ENCODE results near the gene JMJD1C. TPM values are rescaled to one million over a fixed set of nuclear protein-coding genes. Genes with fewer than 3 reads are reported as not detected.

Gene JMJD1C
- total RNA-seq, 1 experiment from 2014 or later: 91.9 TPM

GRCh38 chr10:63474488-63474887, 8.7 kb upstream of the JMJD1C start:
- H3K4me1 Mint-ChIP-seq (ENCODE audit: insufficient read depth, unreplicated experiment): peaks cover 6% of the 10 kb centered on the region
- BruUV-seq (replicated peaks): no TSS peak
- H3K36me3 Mint-ChIP-seq (ENCODE audit: insufficient read depth, unreplicated experiment): peaks cover 6% of the 10 kb centered on the region
- H3K4me3 Mint-ChIP-seq (ENCODE audit: unreplicated experiment): no peak overlapping the region
- H3K9me3 Mint-ChIP-seq (ENCODE audit: unreplicated experiment): no peaks in the 10 kb centered on the region
- ChIA-PET POLR2A (interaction anchor here (1.3 to 1.4 kb wide), 2 partner anchors 8 to 29 kb away, joined by 4 read pairs; partner anchors contain the start of gene JMJD1C), CTCF (interaction anchor here (0.6 kb wide), 1 partner anchor 218 kb away, joined by 3 read pairs; no protein-coding TSS in a partner anchor)
- intact Hi-C loops (cut with micrococcal nuclease): no loop called here
- no peak for DNase-seq (ENCODE audit: unreplicated experiment)
- H3K27ac Mint-ChIP-seq (ENCODE audit: low read depth, unreplicated experiment): no peak overlapping the region
- no peaks in the 10 kb centered on the region for H3K27me3 Mint-ChIP-seq (ENCODE audit: insufficient read depth, unreplicated experiment)
- no peak for TF ChIP-seq CTCF (IDR thresholded peaks at IDR 0.05; ENCODE audit: unreplicated experiment)

DNA sequence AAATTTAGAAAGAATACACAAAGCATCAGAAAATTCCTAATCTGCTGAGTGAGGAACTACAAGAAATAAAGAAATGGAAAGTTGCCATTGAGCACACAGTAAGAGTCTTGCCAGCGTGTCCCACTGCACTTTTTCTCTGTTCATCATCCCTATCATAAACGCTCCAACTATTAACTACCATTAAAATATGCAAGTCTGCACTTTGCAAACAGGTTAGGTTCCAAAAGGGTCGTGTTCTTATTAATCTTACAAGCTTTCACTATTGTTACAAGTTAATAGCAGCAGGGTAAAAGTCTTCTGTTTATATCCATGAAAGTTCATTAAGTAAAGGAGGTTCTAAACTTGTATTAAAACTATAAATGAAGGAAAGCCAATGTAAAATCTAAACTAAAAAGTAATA, 5.2 kb upstream of the JMJD1C start:
- DNase-seq (ENCODE audit: unreplicated experiment): no peak
- H3K4me1 Mint-ChIP-seq (ENCODE audit: insufficient read depth, unreplicated experiment): peaks cover 19% of the 10 kb centered on the region
- H3K9me3 Mint-ChIP-seq (ENCODE audit: unreplicated experiment): no peaks in the 10 kb centered on the region
- H3K27me3 Mint-ChIP-seq (ENCODE audit: insufficient read depth, unreplicated experiment): no peaks in the 10 kb centered on the region
- H3K27ac Mint-ChIP-seq (ENCODE audit: low read depth, unreplicated experiment): no peak overlapping the region
- intact Hi-C loops (cut with micrococcal nuclease): no loop called here
- no peak overlapping the region for H3K4me3 Mint-ChIP-seq (ENCODE audit: unreplicated experiment)
- TF ChIP-seq CTCF (IDR thresholded peaks at IDR 0.05; ENCODE audit: unreplicated experiment): no peak
- BruUV-seq (replicated peaks): no TSS peak
- ChIA-PET CTCF (interaction anchor here (0.7 kb wide), 1 partner anchor 45 kb away, joined by 3 read pairs; no protein-coding TSS in a partner anchor), POLR2A (interaction anchor here (0.9 to 2.3 kb wide), 6 partner anchors 11 to 204 kb away, joined by 3 to 7 read pairs (median 4); partner anchors contain the start of gene REEP3)
- no peaks in the 10 kb centered on the region for H3K36me3 Mint-ChIP-seq (ENCODE audit: insufficient read depth, unreplicated experiment)

- no peaks in the 10 kb centered on the region for H3K9me3 Mint-ChIP-seq (ENCODE audit: unreplicated experiment)
- peaks cover 17% of the 10 kb centered on the region for H3K4me1 Mint-ChIP-seq (ENCODE audit: insufficient read depth, unreplicated experiment)
- no peak overlapping the region for H3K27ac Mint-ChIP-seq (ENCODE audit: low read depth, unreplicated experiment)
- intact Hi-C loops (cut with micrococcal nuclease): loop anchor here (5.0 to 10.0 kb wide), 2 partner anchors 246 to 252 kb away; no protein-coding TSS in a partner anchor
- H3K36me3 Mint-ChIP-seq (ENCODE audit: insufficient read depth, unreplicated experiment): peaks cover 6% of the 10 kb centered on the region
- no TSS peak for BruUV-seq (replicated peaks)
- no peak for TF ChIP-seq CTCF (IDR thresholded peaks at IDR 0.05; ENCODE audit: unreplicated experiment)
- CTCF ChIA-PET: interaction anchor here (0.7 kb wide), 1 partner anchor 50 kb away, joined by 3 read pairs; no protein-coding TSS in a partner anchor
- no peaks in the 10 kb centered on the region for H3K27me3 Mint-ChIP-seq (ENCODE audit: insufficient read depth, unreplicated experiment)
- DNase-seq (ENCODE audit: unreplicated experiment): no peak
- no peak overlapping the region for H3K4me3 Mint-ChIP-seq (ENCODE audit: unreplicated experiment)
- POLR2A ChIA-PET: interaction anchor here (0.6 to 7.9 kb wide), 7 partner anchors 24 to 1566 kb away, joined by 3 to 205 read pairs (median 4); partner anchors contain the start of gene REEP3
These were observed 3.2 kb upstream of the JMJD1C start for GRCh38 chr10:63468947-63469346.

- intact Hi-C loops (cut with micrococcal nuclease): loop anchor here (2.0 to 10.0 kb wide), 3 partner anchors 51 to 251 kb away; no protein-coding TSS in a partner anchor
- ChIA-PET CTCF (interaction anchor here (1.1 to 1.3 kb wide), 2 partner anchors 36 to 55 kb away, joined by 3 to 5 read pairs; no protein-coding TSS in a partner anchor), POLR2A (interaction anchor here (0.6 to 7.9 kb wide), 10 partner anchors 11 to 201 kb away, joined by 3 to 205 read pairs (median 9); partner anchors contain the start of gene REEP3)
- BruUV-seq (replicated peaks): no TSS peak
- TF ChIP-seq CTCF (IDR thresholded peaks at IDR 0.05; ENCODE audit: unreplicated experiment): no peak
- H3K27me3 Mint-ChIP-seq (ENCODE audit: insufficient read depth, unreplicated experiment): no peaks in the 10 kb centered on the region
- peak overlapping the region; percentile 93 for H3K27ac Mint-ChIP-seq (ENCODE audit: low read depth, unreplicated experiment)
- peaks cover 19% of the 10 kb centered on the region for H3K4me1 Mint-ChIP-seq (ENCODE audit: insufficient read depth, unreplicated experiment)
- DNase-seq (ENCODE audit: unreplicated experiment): no peak
- H3K4me3 Mint-ChIP-seq (ENCODE audit: unreplicated experiment): no peak overlapping the region
- H3K9me3 Mint-ChIP-seq (ENCODE audit: unreplicated experiment): no peaks in the 10 kb centered on the region
- H3K36me3 Mint-ChIP-seq (ENCODE audit: insufficient read depth, unreplicated experiment): peaks cover 6% of the 10 kb centered on the region
These were observed 2.1 kb upstream of the JMJD1C start for GRCh38 chr10:63467841-63468240.

Measured in MCF 10A (cell line).